Astrocyte of the hippocampus (primary cell): Measurements from ENCODE around the gene KPRP.
A peak's percentile ranks its signal among the peaks of the same experiment; 100 is the strongest.

ENCODE experiments used
- DNase-seq: peaks from one replicate; pipeline ENCODE4 v3.0.0; 2011; ENCODE audit warnings: low read depth, low spot score

Gene KPRP

GRCh38 chr1:152757747-152758146 is at the start of gene KPRP:
Gene KPRP (plus strand): TSS chr1:152758025. CDS start chr1:152759589, 1,564 bp downstream.
- no peak for DNase-seq

- DNase-seq, result no peak
Measured at GRCh38 chr1:152718238-152718637, 39.6 kb upstream of the KPRP start.

- DNase-seq, result no peak
Measured at GRCh38 chr1:152725261-152725660, 32.6 kb upstream of the KPRP start.

- no peak for DNase-seq
Measured at GRCh38 chr1:152728986-152729385, 28.8 kb upstream of the KPRP start.

GRCh38 chr1:152735648-152736047 is 22.2 kb upstream of the KPRP start:
- no peak for DNase-seq

- no peak for DNase-seq
Measured at GRCh38 chr1:152737997-152738396, 19.8 kb upstream of the KPRP start.

- no peak for DNase-seq
Measured at GRCh38 chr1:152739841-152740240, 18.0 kb upstream of the KPRP start.

GRCh38 chr1:152741656-152742055 is 16.2 kb upstream of the KPRP start:
- DNase-seq, result no peak

- no peak for DNase-seq
Measured at GRCh38 chr1:152743371-152744145, 14.3 kb upstream of the KPRP start.

GRCh38 chr1:152745289-152745704 is 12.5 kb upstream of the KPRP start:
- no peak for DNase-seq

- no peak for DNase-seq
Measured at GRCh38 chr1:152745765-152746444, 11.9 kb upstream of the KPRP start.

- DNase-seq, result no peak
Measured at GRCh38 chr1:152747831-152748230, 10.0 kb upstream of the KPRP start.

GRCh38 chr1:152752225-152752624 is 5.6 kb upstream of the KPRP start:
- peak; percentile 9 for DNase-seq

GRCh38 chr1:152753586-152753985 is 4.2 kb upstream of the KPRP start:
- DNase-seq, result no peak

GRCh38 chr1:152756872-152757271 is 953 bp upstream of the KPRP start:
- no peak for DNase-seq

- no peak for DNase-seq
Measured at GRCh38 chr1:152758636-152759035, 811 bp downstream of the KPRP start.

- DNase-seq, result no peak
Measured at GRCh38 chr1:152759453-152760173, 1.8 kb downstream of the KPRP start.

- DNase-seq, result no peak
Measured at GRCh38 chr1:152760551-152761190, 2.8 kb downstream of the KPRP start.

GRCh38 chr1:152761609-152762213 is 3.9 kb downstream of the KPRP start:
- DNase-seq, result no peak

- no peak for DNase-seq
Measured at GRCh38 chr1:152768847-152769533, 11.2 kb downstream of the KPRP start.

- DNase-seq, result no peak
Measured at GRCh38 chr1:152770411-152770810, 12.6 kb downstream of the KPRP start.
